Fibroblast of mammary gland (primary cell): Measurements from ENCODE around the gene GSG1L2.

Experiments
- DNase-seq: peaks from one replicate; pipeline ENCODE4 v3.0.0-alpha.2; 2010; ENCODE audit warnings: low read depth
- H3K4me3 ChIP-seq: 2 replicates; pipeline ENCODE4 v1.5.1; 2011; ENCODE audit warnings: low read depth, mild to moderate bottlenecking, low read length, moderate library complexity; ENCODE audit not compliant: control insufficient read depth
- TF ChIP-seq, protein P1 (sequence below): conservative IDR thresholded peaks from 2 replicates; pipeline ENCODE4 v1.5.1; 2011; ENCODE audit warnings: low read depth, low read length, inconsistent platforms; ENCODE audit not compliant: control insufficient read depth, insufficient read depth

Gene GSG1L2

DNA sequence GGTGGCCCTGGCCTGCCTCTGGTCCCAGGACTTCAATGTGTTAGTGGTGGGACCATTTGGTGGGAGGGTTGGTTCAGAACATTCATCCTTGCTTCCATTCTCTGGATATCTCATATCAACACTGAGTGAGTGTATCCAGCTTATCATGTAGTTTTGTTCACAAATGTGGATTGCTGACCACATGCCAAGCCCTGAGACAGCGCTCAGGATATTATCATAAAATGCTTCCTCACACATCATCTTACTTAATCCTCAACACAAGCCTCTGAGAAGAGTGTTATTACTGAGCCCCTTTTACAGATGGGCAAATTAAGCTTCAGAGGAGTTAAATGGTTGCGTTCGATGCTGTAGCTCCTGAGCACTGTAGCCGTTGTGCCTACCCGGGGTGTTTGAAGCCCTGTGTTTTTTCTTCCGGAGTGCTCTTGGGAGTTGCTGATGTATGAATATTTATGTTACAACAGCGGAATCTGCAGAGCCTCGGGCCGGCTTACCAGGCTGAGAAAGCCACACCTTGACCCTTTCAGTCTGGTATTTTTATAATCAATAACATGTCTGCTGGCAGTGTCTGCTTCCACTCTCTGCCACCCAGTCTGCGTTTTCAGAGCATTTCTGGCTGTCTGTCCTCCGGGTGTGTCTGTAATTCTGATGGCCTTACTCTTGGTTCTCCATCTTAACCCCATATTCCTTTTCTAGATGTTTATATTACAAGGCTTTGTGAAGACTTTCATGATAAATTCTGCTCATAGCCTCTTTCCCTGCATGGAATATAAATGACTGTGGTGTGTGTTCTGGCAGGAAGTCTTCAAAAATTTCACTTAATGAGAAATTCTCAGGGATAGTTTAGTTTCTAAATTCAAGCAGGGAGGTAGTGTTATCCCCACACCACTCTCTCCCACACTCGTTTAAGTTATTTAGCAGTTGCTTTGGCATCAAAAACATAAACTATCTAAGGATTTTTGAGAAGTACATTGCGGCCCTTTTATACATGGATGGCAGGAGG, 6.7 kb upstream of the GSG1L2 start:
- DNase-seq, result no peak
- no peak overlapping the region for H3K4me3 ChIP-seq
- TF ChIP-seq, protein P1, sequence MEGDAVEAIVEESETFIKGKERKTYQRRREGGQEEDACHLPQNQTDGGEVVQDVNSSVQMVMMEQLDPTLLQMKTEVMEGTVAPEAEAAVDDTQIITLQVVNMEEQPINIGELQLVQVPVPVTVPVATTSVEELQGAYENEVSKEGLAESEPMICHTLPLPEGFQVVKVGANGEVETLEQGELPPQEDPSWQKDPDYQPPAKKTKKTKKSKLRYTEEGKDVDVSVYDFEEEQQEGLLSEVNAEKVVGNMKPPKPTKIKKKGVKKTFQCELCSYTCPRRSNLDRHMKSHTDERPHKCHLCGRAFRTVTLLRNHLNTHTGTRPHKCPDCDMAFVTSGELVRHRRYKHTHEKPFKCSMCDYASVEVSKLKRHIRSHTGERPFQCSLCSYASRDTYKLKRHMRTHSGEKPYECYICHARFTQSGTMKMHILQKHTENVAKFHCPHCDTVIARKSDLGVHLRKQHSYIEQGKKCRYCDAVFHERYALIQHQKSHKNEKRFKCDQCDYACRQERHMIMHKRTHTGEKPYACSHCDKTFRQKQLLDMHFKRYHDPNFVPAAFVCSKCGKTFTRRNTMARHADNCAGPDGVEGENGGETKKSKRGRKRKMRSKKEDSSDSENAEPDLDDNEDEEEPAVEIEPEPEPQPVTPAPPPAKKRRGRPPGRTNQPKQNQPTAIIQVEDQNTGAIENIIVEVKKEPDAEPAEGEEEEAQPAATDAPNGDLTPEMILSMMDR, result no peak

- H3K4me3 ChIP-seq, result no peak within 1 kb of the TSS
- TF ChIP-seq, protein P1, result no peak
- no peak for DNase-seq
Observed at GRCh38 chr17:9825641-9826150, 3.8 kb upstream of the GSG1L2 start, which contains the start of gene GLP2R. TSS of gene GLP2R (plus strand) at chr17:9825924. CDS start at chr17:9826064, 140 bp downstream.

GRCh38 chr17:9824797-9825338, 3.0 kb upstream of the GSG1L2 start:
- TF ChIP-seq, protein P1, result no peak
- DNase-seq, result no peak
- no peak overlapping the region for H3K4me3 ChIP-seq

- no peak overlapping the region for H3K4me3 ChIP-seq
- no peak for DNase-seq
- TF ChIP-seq, protein P1, result no peak
Observed at GRCh38 chr17:9824094-9824493, 2.2 kb upstream of the GSG1L2 start.

DNA sequence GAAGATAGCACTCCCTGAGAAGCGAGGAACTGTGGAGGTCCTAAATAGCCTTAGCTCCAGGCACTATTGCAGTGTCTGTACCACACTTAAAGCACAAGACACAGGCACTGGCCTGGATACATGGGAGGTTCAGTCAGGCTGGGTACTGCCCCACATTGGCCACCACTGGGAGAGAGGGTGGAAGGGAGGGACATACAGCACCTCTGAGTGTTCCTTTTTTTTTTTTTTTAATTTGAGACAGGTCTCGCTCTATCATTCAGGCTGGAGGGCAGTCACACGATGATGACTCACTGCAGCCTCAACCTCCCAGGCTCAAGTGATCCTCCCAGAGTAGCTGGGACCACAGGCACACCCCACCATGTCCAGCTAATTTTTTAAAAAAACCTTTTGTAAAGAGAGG, 1.4 kb downstream of the GSG1L2 start:
- DNase-seq, result no peak
- TF ChIP-seq, protein P1, result no peak
- H3K4me3 ChIP-seq, result no peak overlapping the region

DNA sequence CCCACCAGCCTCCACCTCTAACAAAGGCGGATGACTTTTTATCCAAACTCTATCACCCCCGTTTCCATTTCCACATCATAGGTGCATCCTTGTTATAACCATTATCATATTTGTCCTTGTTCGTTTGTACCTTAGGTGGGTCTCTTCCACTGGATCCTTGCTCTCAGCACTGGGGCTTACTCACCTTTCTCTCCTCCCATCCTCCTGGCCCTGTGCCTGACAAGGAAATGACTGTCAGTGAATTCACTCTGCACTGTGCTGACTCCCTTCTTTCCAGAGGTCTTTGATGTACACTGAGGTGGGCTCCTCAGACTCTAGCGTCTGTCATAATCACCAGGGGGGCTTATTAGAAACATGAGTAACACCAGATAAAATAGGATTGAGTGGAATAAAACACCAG, 3.1 kb downstream of the GSG1L2 start:
- H3K4me3 ChIP-seq, result no peak overlapping the region
- TF ChIP-seq, protein P1, result no peak
- no peak for DNase-seq
